Skeletal muscle tissue (tissue), 4 donors: ENCODE data around the gene SPDYE4. TPM values are rescaled to one million over a fixed set of nuclear protein-coding genes. Genes with fewer than 3 reads are reported as not detected.

Experiments used
- H3K27ac ChIP-seq: one replicate; pipeline ENCODE4 v1.7.0; 2013; ENCODE audit warnings: mild to moderate bottlenecking, low read depth, low read length, inconsistent platforms
- H3K27me3 ChIP-seq, 3 donors: one replicate each; pipeline ENCODE4 v1.7.0; 2013; ENCODE audit warnings: low read length in 3 of 3; ENCODE audit not compliant: control insufficient read depth in 3 of 3, insufficient read depth in 3 of 3
- H3K36me3 ChIP-seq, 3 donors: one replicate each; pipeline ENCODE4 v1.7.0; 2013; ENCODE audit warnings: low read length in 3 of 3; ENCODE audit not compliant: control insufficient read depth in 3 of 3, insufficient read depth in 3 of 3
- H3K4me1 ChIP-seq, 3 donors: one replicate each; pipeline ENCODE4 v1.7.0; 2013; ENCODE audit warnings: low read length in 3 of 3, mild to moderate bottlenecking in 3 of 3; ENCODE audit not compliant: control insufficient read depth in 3 of 3, insufficient read depth in 3 of 3
- H3K4me3 ChIP-seq, 3 donors: one replicate each; pipeline ENCODE4 v1.7.0; 2013; ENCODE audit warnings: low read length in 3 of 3
- H3K9ac ChIP-seq, 3 donors: one replicate each; pipeline ENCODE4 v1.7.0; 2013; ENCODE audit warnings: low read length in 3 of 3, mild to moderate bottlenecking in 3 of 3, moderate library complexity in 2 of 3, low read depth in 1 of 3
- H3K9me3 ChIP-seq, 3 donors: one replicate each; pipeline ENCODE4 v1.7.0; 2013; ENCODE audit warnings: low read length in 3 of 3; ENCODE audit not compliant: control insufficient read depth in 3 of 3
- total RNA-seq: library from RNA; depleted of rRNA; stranded (reverse); fragments of >200 nt; gene quantifications from one replicate; pipeline ENCODE4 v1.2.3, GENCODE V29; 2014
- donor health status: Osteomylitis.

SPDYE4 gene
- total RNA-seq, 1 donor from 2014 or later: not detected

DNA sequence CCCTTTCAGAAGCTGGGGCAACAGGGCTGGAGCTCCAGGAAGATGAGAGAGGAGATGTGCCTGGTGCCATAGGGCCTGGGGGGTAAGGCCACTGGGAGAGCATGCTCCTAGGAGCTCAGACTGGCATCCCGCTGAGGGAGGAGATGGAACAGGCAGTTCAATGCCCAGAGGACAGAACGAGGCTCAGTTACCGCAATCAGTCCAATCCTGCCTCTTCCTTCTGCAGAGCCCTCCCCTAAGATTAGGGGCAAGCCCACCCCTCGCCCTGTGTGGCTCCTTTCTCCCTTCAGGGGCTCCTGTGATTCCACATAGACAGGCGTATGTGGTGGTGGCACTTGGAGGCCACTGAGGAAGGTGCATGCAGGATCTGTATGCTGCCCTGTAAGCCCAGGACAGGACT is 16.1 kb downstream of the SPDYE4 start:
- Histone ChIP-seq H3K4me1 (peaks cover 6% of the 10 kb centered on the region in 3 donors), H3K9me3 (no peaks in the 10 kb centered on the region)

GRCh38 chr17:8741771-8742170 is 16.6 kb downstream of the SPDYE4 start:
- Histone ChIP-seq H3K4me3 (no peak overlapping the region), H3K36me3 (no peaks in the 10 kb centered on the region), H3K9ac (no peak overlapping the region), H3K4me1 (peaks cover 6% of the 10 kb centered on the region in 3 donors), H3K27me3 (peaks cover 4 to 19% (median 18%) of the 10 kb centered on the region in 3 donors), H3K9me3 (no peaks in the 10 kb centered on the region), H3K27ac (no peak overlapping the region)

More for the DNA sequence above, 16.1 kb downstream of the SPDYE4 start:
- no peak overlapping the region for H3K9ac ChIP-seq
- no peak overlapping the region for H3K4me3 ChIP-seq
- peaks cover 4 to 19% (median 18%) of the 10 kb centered on the region in 3 donors for H3K27me3 ChIP-seq
- no peak overlapping the region for H3K27ac ChIP-seq
- H3K36me3 ChIP-seq: no peaks in the 10 kb centered on the region

DNA sequence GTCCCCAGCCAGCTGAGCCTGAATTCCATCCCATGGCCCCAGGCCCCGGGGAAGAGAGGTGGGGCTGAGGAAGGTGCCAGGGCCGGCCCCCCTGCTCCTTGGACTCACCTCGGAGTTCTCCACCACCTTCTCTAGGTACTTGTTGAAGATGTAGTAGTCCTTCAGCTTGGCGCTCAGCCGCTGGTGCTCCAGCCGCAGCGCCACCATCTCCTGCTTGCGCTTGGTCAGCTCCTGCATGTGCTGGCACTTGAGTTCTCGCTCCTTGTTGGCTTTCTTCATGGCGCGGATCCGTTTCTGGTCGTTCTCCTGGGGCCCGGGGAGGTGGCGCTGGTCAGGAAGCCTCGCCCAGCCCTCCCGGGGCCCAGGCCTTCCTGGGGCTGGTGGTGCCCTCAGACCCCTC is 17.0 kb downstream of the SPDYE4 start:
- Histone ChIP-seq H3K36me3 (no peaks in the 10 kb centered on the region), H3K27ac (no peak overlapping the region), H3K4me1 (peaks cover 4% of the 10 kb centered on the region in 3 donors), H3K9ac (no peak overlapping the region), H3K9me3 (no peaks in the 10 kb centered on the region), H3K4me3 (no peak overlapping the region), H3K27me3 (peaks cover 4 to 20% (median 17%) of the 10 kb centered on the region in 3 donors)

DNA sequence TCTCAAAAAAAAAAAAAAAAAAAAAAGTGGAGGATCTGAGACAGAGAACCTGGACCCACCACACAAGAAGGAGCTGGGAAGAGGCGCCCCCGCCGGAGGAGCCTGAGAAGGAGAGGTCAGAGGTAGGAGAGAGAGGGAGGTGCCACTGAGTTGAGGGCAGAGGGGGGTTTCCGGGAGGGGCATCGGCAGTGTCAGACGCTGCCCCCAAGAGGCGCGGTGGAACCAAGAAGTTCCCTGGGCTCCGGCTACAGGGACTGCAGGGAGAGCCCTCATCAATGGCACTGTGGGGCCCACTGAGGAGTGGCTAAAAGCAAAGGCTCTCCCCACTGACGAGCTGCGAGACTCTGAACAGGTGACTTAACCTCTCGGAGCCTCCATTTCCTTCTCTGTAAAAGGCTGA is 17.9 kb downstream of the SPDYE4 start:
- H3K36me3 ChIP-seq: no peaks in the 10 kb centered on the region
- no peak overlapping the region for H3K4me3 ChIP-seq
- H3K9ac ChIP-seq: no peak overlapping the region
- H3K4me1 ChIP-seq: no peaks in the 10 kb centered on the region
- H3K27me3 ChIP-seq: peaks cover 4 to 17% (median 13%) of the 10 kb centered on the region in 3 donors
- H3K9me3 ChIP-seq: no peaks in the 10 kb centered on the region
- H3K27ac ChIP-seq: no peak overlapping the region

DNA sequence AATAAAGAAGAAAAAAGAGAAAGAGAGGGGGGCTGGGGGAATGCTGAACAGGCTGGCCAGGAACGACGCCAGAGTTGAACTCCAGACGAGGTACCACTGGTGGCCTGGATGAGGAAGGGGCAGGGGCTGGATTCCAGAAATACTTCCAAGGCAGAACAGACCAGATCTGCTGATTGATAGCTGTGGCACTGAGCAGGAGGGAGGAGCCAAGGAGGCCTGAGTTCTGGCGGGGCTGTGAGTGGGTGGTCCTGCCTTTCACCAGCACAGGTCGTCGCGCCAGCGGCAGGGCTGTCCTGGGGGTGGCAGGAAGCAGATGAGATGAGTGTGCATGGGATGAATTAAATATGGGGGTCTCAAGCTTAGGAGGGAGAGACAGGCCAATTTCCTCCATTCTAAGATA is 19.2 kb downstream of the SPDYE4 start:
- Histone ChIP-seq H3K9ac (no peak overlapping the region), H3K27me3 (peaks cover 4 to 17% (median 13%) of the 10 kb centered on the region in 3 donors), H3K9me3 (no peaks in the 10 kb centered on the region)

DNA sequence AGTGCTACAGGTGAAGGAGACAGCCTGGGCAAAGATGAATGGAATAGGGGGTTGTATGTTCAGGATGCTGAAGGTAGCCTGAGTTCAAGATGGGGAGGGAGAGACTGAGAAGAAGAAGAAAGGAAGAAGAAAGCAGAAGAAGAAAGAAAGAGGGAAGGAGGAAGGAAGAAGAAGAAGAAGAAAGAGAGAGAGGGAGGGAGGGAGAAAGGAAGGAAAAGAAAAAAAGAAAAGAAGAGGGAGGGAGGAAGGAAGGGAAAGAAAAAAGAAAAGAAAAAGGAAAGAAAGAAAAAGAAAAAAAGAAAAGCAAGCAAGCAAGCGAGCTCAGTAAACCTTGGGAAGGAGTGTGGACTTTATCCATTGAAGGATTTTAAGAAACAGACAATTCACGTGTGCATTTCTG is 21.6 kb downstream of the SPDYE4 start:
- Histone ChIP-seq H3K27ac (no peak overlapping the region), H3K9me3 (no peaks in the 10 kb centered on the region), H3K4me3 (no peak overlapping the region), H3K4me1 (no peaks in the 10 kb centered on the region), H3K27me3 (peaks cover 4 to 17% (median 13%) of the 10 kb centered on the region in 3 donors), H3K9ac (no peak overlapping the region), H3K36me3 (no peaks in the 10 kb centered on the region)

More for the DNA sequence above, 19.2 kb downstream of the SPDYE4 start:
- Histone ChIP-seq H3K36me3 (no peaks in the 10 kb centered on the region), H3K4me1 (no peaks in the 10 kb centered on the region), H3K4me3 (no peak overlapping the region), H3K27ac (no peak overlapping the region)

DNA sequence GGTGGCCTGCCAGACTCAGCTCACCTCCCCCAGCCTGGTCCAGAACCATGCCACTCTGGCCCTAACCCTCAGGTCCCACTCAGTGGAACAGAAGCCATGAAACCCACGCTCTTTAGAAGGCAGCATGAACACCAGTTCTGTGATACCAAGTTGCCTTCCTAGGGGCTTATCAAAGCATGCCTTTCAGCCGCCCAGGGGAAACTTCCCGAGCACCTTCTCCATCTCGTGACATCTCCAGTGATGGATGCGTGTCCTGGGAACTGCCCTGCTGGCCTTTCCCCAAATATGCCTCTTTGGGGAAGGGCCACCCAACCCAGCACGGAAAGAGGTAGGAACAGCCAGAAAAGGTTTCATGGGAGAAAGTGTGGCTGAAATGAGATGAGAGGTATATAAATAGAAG is 22.0 kb downstream of the SPDYE4 start:
- Histone ChIP-seq H3K4me3 (no peak overlapping the region), H3K9ac (no peak overlapping the region), H3K27ac (no peak overlapping the region), H3K36me3 (no peaks in the 10 kb centered on the region), H3K4me1 (no peaks in the 10 kb centered on the region), H3K9me3 (no peaks in the 10 kb centered on the region), H3K27me3 (peaks cover 4 to 15% (median 13%) of the 10 kb centered on the region in 3 donors)

DNA sequence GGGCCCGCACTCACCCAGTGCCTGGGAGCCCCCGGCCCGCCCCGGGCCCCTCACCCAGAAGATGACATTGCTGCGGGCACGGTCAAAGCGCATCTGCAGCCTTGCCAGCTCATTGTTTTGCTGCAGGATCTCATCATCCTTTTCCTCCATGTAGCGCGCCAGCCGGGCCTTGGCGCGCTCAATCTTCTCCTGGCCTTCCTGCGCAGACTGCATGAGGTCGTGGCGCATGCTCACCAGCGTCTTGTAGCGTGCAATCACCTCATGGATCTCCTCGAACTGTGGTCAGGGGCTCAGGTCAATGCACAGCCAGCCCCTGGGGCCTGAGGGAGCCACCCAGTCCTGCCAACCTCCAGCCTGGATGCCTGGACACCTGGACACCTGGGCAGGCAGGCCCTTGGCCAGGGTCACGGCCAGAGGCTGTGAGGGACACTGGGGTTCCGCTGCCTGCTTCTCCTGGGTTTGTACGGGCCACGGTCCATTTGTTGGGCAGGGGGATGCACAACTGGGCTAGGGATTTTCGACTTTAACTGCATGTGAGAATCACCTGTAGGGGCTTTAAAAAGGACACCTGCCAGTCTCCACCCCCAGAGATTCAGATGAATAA is 22.9 kb downstream of the SPDYE4 start:
- H3K9me3 ChIP-seq: no peaks in the 10 kb centered on the region

GRCh38 chr17:8734876-8735275 is 23.5 kb downstream of the SPDYE4 start:
- Histone ChIP-seq H3K9me3 (no peaks in the 10 kb centered on the region), H3K4me3 (no peak overlapping the region), H3K36me3 (no peaks in the 10 kb centered on the region), H3K4me1 (no peaks in the 10 kb centered on the region), H3K9ac (no peak overlapping the region), H3K27me3 (peaks cover 4 to 11% (median 4%) of the 10 kb centered on the region in 3 donors), H3K27ac (no peak overlapping the region)

More for the DNA sequence above, 22.9 kb downstream of the SPDYE4 start:
- no peak overlapping the region for H3K27ac ChIP-seq
- H3K9ac ChIP-seq: no peak overlapping the region
- no peaks in the 10 kb centered on the region for H3K4me1 ChIP-seq
- no peaks in the 10 kb centered on the region for H3K36me3 ChIP-seq
- H3K4me3 ChIP-seq: no peak overlapping the region
- H3K27me3 ChIP-seq: peaks cover 4 to 12% (median 6%) of the 10 kb centered on the region in 3 donors

DNA sequence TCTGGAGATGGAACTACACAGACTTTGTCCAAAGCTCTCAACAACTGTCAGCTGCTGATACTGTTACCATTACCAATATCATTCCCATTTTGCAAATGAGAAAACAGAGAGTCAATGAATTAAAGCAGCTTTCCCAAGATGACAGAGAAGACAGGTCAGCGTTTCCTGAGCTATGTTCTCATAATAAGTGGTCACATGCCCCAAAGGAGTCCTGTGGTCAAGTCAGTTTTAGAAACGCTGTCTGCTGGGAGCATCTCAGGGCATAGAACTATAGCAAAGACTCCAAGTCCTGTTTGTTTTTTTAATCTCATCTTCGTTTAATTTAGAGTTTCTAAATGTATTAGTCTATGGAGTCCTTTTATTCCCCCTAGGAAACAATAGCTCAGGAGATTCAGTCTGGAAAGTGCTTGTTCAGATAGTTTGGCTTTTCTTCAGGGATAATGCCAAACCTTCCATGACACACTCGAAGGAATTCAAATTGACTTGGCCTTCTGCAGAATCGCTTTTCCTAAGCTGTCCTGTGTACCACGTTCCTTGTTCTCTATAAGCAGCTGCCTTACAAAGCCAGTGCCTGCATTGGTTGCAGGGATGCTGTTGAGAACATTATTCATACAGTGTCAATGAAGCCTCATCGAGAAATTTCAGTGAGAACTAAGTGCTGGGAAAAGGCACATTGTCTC is 25.8 kb downstream of the SPDYE4 start:
- H3K27ac ChIP-seq: no peak overlapping the region
- H3K9ac ChIP-seq: no peak overlapping the region
- H3K4me1 ChIP-seq: no peaks in the 10 kb centered on the region
- no peaks in the 10 kb centered on the region for H3K36me3 ChIP-seq
- no peaks in the 10 kb centered on the region for H3K9me3 ChIP-seq
- H3K4me3 ChIP-seq: no peak overlapping the region
- H3K27me3 ChIP-seq: peaks cover 0 to 3% (median 0%) of the 10 kb centered on the region in 3 donors
